ENCODE data around the gene TTF2. TPM values are rescaled to one million over a fixed set of nuclear protein-coding genes. Genes with fewer than 3 reads are reported as not detected.

TTF2 gene
- total RNA-seq, 2 experiments from 2014 or later, result 35.4 to 36.6 TPM

GRCh38 chr1:117017648-117018047, 42.5 kb upstream of the TTF2 start:
- Mint-ChIP-seq H3K27me3 (no peaks in the 10 kb centered on the region), H3K27ac (peak overlapping the region; percentile 39), H3K4me1 (ENCODE audit: low read depth) (peaks cover 58% of the 10 kb centered on the region), H3K4me3 (no peak overlapping the region), H3K36me3 (ENCODE audit: low read depth) (no peaks in the 10 kb centered on the region), H3K9me3 (no peaks in the 10 kb centered on the region)
- Histone ChIP-seq H3K4me1 (ENCODE audit: insufficient read depth, low read length) (peaks cover 17% of the 10 kb centered on the region), H3K27ac (ENCODE audit: low read depth in 1 of 2, low read length in 2 of 2) (no peak overlapping the region), H3K9me3 (ENCODE audit: control insufficient read depth in 1 of 2, insufficient read depth in 1 of 2, low read length in 2 of 2) (no peaks in the 10 kb centered on the region), H3K27me3 (ENCODE audit: control insufficient read depth in 1 of 2, insufficient read depth in 2 of 2, low read length in 2 of 2) (no peaks in the 10 kb centered on the region), H3K4me3 (ENCODE audit: low read length) (no peak overlapping the region), H3K36me3 (ENCODE audit: insufficient read depth, low read length) (peaks cover 13% of the 10 kb centered on the region)
- POLR2A ChIA-PET, result interaction anchor here (0.7 to 0.8 kb wide), 2 partner anchors 28 to 31 kb away, joined by 3 read pairs; no protein-coding TSS in a partner anchor
- intact Hi-C loops (cut with DNase I, micrococcal nuclease), result no loop called here
- ATAC-seq (ENCODE audit: poor library complexity) (peak; percentile 43), DNase-seq (peak in 1 of 14 experiments; percentile 26)
- TF ChIP-seq CTCF (IDR thresholded peaks at IDR 0.05), result no peak
- CTCF ChIA-PET, result interaction anchor here (0.6 kb wide), 1 partner anchor 65 kb away, joined by 3 read pairs; no protein-coding TSS in a partner anchor

GRCh38 chr1:117020526-117021156, 39.5 kb upstream of the TTF2 start:
- Mint-ChIP-seq H3K27me3 (no peaks in the 10 kb centered on the region), H3K27ac (no peak overlapping the region), H3K9me3 (no peaks in the 10 kb centered on the region), H3K36me3 (ENCODE audit: low read depth) (no peaks in the 10 kb centered on the region), H3K4me3 (no peak overlapping the region), H3K4me1 (ENCODE audit: low read depth) (peaks cover 32% of the 10 kb centered on the region)
- Histone ChIP-seq H3K4me1 (ENCODE audit: insufficient read depth, low read length) (peaks cover 9% of the 10 kb centered on the region), H3K36me3 (ENCODE audit: insufficient read depth, low read length) (peaks cover 13% of the 10 kb centered on the region), H3K9me3 (ENCODE audit: control insufficient read depth in 1 of 2, insufficient read depth in 1 of 2, low read length in 2 of 2) (no peaks in the 10 kb centered on the region), H3K27me3 (ENCODE audit: control insufficient read depth in 1 of 2, insufficient read depth in 2 of 2, low read length in 2 of 2) (no peaks in the 10 kb centered on the region), H3K4me3 (ENCODE audit: low read length) (no peak overlapping the region), H3K27ac (ENCODE audit: low read depth in 1 of 2, low read length in 2 of 2) (no peak overlapping the region)
- DNase-seq (no peak), ATAC-seq (ENCODE audit: poor library complexity) (no peak)
- CTCF ChIA-PET, result no interaction called here
- POLR2A ChIA-PET, result no interaction called here
- TF ChIP-seq CTCF (IDR thresholded peaks at IDR 0.05), result no peak
- intact Hi-C loops (cut with DNase I, micrococcal nuclease), result no loop called here

- H3K36me3 ChIP-seq (ENCODE audit: insufficient read depth, low read length), result peaks cover 17% of the 10 kb centered on the region
- no peaks in the 10 kb centered on the region for H3K36me3 Mint-ChIP-seq (ENCODE audit: low read depth)
- ChIA-PET POLR2A (no interaction called here), CTCF (no interaction called here)
- no peaks in the 10 kb centered on the region for H3K27me3 ChIP-seq (ENCODE audit: control insufficient read depth in 1 of 2, insufficient read depth in 2 of 2, low read length in 2 of 2)
- H3K9me3 Mint-ChIP-seq, result no peaks in the 10 kb centered on the region
- H3K4me1 ChIP-seq (ENCODE audit: insufficient read depth, low read length), result peaks cover 7% of the 10 kb centered on the region
- H3K27ac Mint-ChIP-seq, result no peak overlapping the region
- H3K9me3 ChIP-seq (ENCODE audit: control insufficient read depth in 1 of 2, insufficient read depth in 1 of 2, low read length in 2 of 2), result no peaks in the 10 kb centered on the region
- no peaks in the 10 kb centered on the region for H3K27me3 Mint-ChIP-seq
- no peak overlapping the region for H3K4me3 Mint-ChIP-seq
- no peak overlapping the region for H3K4me3 ChIP-seq (ENCODE audit: low read length)
- ATAC-seq (ENCODE audit: poor library complexity) (no peak), DNase-seq (no peak)
- peaks cover 18% of the 10 kb centered on the region for H3K4me1 Mint-ChIP-seq (ENCODE audit: low read depth)
- intact Hi-C loops (cut with DNase I, micrococcal nuclease), result no loop called here
- H3K27ac ChIP-seq (ENCODE audit: low read depth in 1 of 2, low read length in 2 of 2), result no peak overlapping the region
- no peak for TF ChIP-seq CTCF (IDR thresholded peaks at IDR 0.05)
Observed at GRCh38 chr1:117022114-117022513, 38.0 kb upstream of the TTF2 start.

All from CD4-positive, alpha-beta T cell (primary cell).